Activated CD4-positive, alpha-beta T cell treated with anti-CD3 and anti-CD28 coated beads, Interleukin-2, Interleukin-6, amounts not matched to agents 100 ng/mL and 50 ng/mL, durations not matched to agents 16 hours and 8 hours (primary cell): ENCODE results near the gene PPM1F.
A peak's percentile ranks its signal among the peaks of the same experiment; 100 is the strongest.

Source experiments
- DNase-seq: peaks from one replicate; pipeline ENCODE4 v3.0.0-alpha.2; 2020

The PPM1F gene

GRCh38 chr22:21938906-21939305 is 13.7 kb downstream of the PPM1F start:
- DNase-seq: no peak

DNA sequence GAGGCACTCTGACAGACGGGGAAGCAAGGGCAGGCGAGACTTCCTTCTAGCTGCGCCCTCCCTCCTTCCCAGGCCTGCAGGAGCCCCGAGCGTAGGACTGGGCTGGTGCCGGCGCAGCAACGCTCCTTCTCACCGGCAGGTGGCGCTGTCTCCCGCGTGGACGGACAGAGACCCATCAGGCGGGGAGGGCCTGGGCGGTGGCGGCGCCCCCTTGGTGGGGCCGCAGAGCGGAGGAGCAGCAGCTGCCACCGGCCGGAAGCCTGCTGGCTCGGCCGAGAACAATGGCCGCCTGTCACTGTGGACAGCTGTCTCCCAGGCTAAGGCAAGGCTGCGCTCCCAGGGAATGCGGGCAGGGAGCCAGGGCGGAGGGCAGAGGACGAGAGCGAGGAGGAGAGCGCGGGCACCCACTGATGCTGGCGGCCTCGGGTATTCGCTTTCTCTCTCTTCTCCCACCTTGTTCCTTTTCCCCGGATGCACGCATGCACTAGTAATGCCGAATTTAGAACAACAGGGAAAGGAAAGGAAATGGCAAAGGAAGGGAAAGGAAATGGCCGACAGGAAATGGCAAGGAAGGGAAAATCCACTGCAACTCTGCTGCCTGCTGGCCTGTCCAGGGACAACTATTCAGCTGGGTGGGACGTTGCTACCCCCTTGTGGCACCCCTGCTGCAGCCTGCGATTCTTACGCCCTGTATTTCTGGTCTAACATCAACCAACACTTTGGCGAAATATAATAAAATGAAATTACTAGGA is 14.4 kb downstream of the PPM1F start:
- DNase-seq: peak; percentile 94

DNA sequence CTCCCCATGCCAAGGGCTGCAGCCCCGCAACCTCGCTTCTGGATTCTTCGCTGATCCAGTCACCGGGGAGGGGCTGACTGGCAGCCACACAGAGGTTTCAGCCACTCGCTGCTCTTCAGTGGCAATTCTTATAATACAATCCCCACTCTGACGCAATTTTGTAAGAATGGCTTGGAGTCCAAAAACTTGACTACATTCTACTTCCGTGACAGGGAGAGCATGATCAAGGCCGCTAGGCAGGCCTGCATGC is 14.9 kb downstream of the PPM1F start:
- no peak for DNase-seq

DNA sequence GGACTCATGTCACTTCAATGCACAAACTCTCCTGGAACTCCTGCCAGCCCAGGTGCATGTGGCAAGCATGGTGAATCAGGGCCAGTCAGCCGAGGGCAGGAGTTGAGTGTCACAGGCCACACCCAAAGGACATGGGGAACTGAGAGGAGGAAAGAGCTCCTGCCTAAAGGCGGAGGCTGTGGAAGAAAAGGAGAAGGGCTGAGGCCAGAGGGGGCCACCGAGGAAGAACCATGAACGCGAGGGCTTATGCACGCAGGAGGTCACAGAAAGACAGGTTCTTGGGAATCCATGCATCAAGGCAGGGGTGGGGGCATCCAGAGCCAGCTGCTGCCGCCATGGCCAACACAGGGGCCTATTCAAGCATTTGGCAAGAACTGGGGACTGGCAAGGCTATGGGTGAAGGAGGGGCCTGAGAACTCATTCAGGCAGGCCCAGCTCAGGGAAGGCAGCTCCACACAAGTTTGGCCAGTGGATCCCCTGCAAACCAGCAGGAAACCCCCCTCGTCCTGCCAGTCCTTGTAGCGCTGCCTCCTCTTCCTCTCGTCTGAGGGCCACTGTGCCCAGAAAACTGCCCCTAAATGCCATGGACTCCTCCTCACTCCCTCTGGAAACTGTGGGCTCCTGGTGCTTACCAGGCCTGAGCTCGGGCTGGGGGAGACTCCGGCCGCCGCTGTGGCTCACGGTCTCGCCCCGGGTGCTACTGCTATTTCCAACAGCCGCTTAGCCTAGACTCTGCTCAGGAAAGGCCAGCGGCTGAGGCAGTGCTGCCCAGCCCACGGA is 15.4 kb downstream of the PPM1F start:
- no peak for DNase-seq

DNA sequence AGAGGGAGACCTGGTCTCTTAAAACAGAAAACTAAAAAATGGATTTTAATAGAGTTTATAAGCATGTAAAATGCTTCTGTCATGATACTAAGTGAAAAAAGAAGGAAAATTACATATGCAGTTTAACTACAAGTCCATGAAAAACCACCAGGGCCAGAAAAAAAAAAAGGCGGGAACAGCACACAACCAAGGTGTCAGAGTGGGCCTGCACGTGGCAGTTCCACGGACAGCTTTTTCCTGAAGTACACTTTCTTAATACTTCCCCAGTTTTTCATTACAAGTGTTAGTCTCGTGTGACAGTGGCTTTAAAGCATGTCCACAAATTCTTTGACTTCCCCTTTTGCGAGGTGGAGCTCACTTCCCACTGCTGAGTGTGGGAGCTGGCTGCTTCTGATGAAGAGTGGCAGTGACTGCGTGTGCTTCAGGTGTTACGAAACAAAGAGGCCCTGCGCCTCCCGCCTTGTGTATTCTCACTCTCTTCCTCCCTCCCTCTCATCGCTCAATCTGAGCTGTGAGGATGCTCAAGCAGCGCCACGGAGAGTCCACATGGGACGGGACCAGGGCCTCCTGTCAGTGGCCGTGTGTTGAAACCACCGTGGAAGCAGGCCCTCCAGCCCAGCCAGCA is 16.4 kb downstream of the PPM1F start:
- no peak for DNase-seq

GRCh38 chr22:21933910-21934309 is 18.7 kb downstream of the PPM1F start:
- DNase-seq: no peak

DNA sequence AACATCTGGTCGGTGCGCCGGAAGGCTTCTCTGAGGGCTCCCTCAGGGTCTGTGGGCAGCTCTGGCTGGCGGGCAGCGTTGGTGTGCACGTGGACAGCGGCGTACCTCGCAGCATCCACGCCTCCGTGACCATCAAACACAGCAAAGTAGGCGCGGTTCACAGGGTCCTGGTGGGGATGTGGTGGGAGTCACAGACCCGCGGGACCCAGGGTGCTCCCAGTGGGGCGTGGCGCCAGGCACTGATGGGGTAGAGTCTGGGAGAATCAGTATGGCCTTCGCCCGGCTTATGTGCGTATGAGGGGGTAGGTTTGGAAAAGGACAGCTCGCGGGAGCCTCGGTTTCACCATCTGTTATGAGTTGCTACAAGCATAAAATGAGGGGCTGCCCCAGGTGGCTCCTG is 19.2 kb downstream of the PPM1F start:
- no peak for DNase-seq

- no peak for DNase-seq
These were observed 20.3 kb downstream of the PPM1F start for GRCh38 chr22:21932347-21932746.

- no peak for DNase-seq
These were observed 21.6 kb downstream of the PPM1F start for GRCh38 chr22:21931056-21931455.

DNA sequence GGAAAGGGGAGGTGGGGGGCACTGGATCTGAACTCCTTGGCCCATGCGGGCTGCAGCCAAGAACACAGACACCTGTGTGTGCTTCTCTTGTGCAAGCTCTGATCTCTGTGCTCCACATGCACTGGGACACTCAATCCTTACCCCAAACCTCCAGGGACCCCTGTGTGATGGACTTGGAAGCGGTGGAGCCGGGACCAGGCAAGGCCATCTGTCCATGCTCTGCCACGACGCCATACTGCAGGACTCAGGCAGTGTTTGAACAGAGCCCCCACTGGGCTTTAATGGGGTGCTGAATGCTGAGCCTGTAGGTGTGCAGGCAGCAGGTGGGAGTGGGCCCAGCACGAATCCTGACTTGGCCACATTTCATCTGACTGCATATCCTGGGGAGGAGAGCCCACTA is 23.4 kb downstream of the PPM1F start:
- DNase-seq: no peak

- no peak for DNase-seq
These were observed 24.6 kb downstream of the PPM1F start for GRCh38 chr22:21928048-21928447.

DNA sequence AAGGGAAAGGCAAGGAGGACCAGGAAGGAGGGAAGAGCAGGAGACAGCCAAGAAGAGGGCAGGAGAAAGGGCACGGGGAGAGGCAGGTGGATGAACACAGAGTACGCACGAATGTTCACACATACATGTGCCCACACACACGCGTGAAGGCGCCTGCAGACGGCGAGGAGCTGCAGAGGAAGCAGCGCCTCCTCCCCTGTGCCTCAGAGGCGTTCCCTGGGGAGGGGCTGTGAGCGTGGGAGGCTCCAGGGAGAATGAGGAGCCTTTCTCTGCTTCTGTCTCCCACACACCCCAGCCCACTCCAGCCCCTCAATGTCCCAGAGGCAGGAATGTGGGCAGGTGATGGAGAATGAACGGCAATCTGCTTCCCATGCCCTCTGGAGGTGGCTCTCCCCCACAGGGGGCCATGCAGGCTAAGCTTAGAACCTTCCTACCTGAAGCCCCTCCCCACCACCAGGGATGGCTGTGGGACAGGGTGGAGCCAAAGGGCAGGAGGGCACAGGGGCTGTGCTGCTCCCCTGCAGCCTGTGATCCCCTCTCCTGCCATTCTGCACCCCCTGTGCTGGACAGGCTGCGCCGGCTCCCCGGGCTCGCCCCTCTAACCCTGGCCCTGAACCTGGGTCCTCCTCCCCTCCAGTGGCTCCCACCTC is 25.3 kb downstream of the PPM1F start:
- DNase-seq: no peak

DNA sequence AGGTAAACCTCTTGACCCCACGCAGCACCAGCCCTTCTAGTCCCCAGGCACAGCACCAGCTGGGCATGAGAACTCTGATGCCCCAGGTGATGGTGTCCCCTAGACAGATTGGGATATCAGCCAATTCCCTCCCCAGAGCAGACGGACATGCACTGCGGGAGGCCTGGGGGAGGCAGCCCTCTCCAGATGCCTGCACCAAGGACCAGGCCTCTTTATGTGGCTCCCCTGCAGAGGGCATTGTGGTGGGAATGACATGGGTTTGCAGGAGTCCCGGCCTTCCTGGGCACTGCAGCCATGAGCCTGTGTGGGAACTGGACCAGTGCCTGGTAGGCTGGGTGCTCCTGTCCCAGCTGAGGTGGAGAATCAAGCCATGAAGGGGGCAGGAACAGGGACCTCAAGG is 25.9 kb downstream of the PPM1F start:
- DNase-seq: no peak

DNA sequence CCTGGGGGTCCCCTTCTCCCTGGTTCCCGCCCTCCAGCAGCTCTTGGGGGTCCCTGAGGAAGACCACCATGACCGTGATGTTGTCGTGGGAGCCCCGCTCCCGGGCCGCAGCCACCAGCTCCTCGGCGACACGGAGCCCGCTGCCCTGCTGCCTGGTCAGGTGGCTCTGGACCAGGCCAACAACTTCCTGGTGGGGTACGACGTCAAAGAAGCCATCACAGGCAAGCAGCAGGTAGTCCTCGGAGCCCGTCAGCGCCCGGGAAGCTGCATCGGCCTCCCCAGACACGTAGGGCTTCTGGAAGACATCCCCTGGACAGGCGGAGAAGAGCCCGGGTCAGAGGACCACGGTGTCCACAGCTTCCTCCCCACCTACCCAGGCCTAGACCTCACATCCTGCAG is 29.5 kb downstream of the PPM1F start:
- no peak for DNase-seq

DNA sequence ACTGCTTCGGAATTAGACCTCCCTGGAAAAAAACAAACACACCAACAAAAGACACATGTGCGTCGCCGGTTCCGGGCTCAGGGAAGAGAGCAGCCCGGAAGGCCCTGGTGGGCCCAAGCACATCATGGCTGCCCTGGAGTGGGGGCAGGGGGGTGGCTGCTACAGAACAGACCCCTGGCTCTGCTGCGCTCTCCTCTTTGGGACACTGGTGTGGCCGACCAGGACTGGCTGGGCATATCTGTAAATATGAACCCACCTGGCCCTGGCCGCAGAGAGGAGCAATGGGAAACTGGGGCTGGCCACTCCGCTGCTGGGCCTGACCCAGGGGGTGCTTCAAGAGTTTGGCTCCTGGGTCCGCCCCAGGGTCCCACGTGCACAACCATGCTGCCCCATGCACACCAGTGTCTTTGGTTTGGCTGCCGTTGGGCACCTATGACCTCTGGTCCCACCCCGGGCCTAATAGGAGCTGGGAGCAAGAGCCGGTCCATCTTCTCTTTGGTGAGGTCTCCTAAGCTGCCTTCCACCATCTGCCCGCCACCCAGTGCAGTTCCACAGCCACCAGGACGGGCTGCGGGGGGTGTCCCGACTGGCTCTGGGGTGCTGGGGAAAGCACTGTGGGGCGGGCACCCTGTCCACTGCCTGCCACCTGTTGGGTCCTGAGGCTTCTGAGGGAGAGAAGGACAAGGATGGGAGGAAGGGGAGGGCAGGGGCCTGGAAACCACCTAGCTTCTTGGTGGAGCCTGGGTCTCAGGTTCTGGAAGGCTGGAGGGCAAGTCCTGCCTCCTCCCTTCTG is 30.1 kb downstream of the PPM1F start:
- no peak for DNase-seq

GRCh38 chr22:21921729-21922128 is 30.9 kb downstream of the PPM1F start:
- no peak for DNase-seq

DNA sequence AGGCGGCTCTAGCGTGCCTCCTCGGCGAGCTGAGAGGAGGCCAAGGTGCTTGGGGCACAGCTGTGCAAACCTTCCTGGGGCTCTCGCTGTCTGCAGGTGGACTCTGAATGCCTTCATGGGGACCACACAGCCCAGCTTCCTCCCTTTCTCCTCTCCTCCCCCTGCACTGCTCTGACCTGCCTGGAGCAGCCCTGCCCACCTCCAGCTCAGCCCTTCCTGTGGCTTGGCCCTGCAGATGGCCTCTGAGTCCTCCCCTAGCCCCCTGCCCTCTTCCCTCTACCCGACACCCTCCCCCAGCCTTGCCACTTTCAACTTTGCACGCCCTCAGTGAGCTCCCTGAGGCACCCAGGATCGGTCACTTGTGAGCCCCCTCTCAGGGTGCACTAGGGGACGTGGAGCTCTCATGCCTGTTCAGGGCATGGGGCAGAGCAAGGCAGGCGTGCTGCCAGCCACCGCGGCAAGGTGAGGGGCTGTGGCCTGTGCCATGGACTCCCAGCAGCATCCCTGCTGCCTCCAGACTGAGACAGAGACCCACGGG is 31.4 kb downstream of the PPM1F start:
- DNase-seq: no peak

DNA sequence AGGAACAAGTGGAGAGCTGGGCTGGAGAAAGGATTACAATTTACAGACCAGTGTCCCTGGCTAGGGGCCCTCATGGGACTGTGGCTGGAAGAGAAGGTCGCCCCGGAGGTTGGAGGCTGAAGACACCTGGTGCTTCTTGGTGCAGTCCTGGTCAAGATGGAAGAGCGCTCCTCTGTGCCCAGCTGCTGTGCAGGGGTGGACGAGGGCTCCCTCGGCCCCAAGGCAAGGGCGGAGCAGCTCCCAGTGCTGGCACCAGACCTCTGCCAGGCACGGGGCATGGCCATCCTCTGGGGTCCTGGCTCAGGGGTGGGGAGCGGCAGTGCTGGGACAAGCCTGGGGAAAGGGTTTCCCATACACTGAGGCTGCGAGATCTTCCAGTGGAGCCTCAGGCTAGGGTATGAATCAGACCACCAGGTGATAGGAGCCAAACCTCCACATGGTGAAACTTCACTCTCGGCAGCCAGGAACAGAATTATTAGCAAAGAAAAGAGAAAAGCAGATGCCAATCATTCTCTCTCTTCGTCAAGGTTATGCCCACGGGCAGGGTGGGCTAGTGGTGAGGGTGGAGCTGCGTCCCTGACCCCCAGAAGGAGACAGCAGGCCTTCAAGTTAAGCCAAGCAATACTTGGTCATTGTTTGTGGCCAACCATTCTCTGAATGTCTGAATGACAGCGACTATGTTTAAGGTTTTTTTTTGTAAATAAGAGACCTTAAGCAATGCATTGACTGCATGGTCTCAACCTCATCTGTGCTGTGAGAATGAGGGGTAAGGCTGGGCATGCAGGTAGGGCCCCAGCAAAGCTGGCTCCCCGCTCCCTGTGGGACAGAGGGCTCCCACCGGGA is 32.1 kb downstream of the PPM1F start:
- no peak for DNase-seq

- no peak for DNase-seq
These were observed 32.9 kb downstream of the PPM1F start for GRCh38 chr22:21919526-21920307.

DNA sequence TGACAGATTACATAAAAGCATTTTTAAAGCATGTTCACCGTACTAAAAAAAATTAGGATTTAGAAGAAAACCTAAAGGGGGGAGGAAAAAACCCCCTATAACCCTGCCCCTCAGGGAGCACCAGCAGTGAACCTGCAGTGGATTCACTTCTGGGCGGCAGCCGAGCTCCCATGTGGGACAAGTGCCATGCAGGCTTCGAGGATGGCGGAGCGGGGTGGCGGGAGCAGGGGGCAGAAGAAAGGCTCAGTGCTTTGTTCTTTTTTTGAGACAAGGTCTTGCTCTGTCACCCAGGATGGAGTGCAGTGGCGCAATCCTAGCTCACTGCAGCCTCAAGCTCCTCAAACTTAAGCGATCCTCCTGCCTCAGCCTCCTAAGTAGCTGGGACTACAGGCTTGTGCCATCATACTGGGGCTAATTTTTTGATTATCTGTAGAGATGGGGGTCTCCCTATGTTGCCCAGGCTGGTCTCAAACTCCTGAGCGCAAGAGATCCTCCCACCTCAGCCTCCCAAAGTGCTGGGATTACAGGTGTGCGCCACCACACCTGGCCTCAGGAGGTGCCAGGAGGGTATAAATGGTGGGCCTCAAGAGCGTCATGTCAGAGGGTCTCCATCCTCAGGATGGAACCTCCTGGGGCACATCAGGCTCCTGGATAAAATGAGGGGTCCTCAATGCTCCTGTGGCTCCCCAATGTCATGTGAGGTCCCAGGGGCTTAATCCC is 34.0 kb downstream of the PPM1F start:
- DNase-seq: no peak
